GM12878 (cell line): Measurements from ENCODE around the gene ACTL7A. TPM values are rescaled to one million over a fixed set of nuclear protein-coding genes. Genes with fewer than 3 reads are reported as not detected.

Experiments used
- ATAC-seq: fragments of 200-7000 bp; cut with Tn5 transposase; 3 replicates; pipeline ENCODE4 v1.9.1; 2020; ENCODE audit warnings: mild to moderate bottlenecking, moderate library complexity
- BruUV-seq: library from RNA; stranded (reverse); fragments of 400-500 nt; replicated peaks from 2 replicates; lab custom pipeline; 2021; lab: Mats Ljungman, UMichigan
- CTCF ChIA-PET: fragments of 300-600 bp; sonication (Branson Sonifier 250); formaldehyde crosslinking; extraction: SDS; loops from one replicate; lab custom pipeline; 2021; ENCODE audit warnings: inconsistent platforms; lab: Yijun Ruan, JAX
- POLR2A ChIA-PET: fragments of 350-600 bp; formaldehyde crosslinking; extraction: SDS; loops from one replicate; lab custom pipeline; 2021; ENCODE audit warnings: inconsistent platforms; lab: Charles Lee
- RAD21 ChIA-PET: fragments of 300-600 bp; sonication (Branson Sonifier 250); formaldehyde crosslinking; loops from one replicate; lab custom pipeline; 2023; ENCODE audit warnings: antibody characterized with exemption; ENCODE audit not compliant: unreplicated experiment; lab: Charles Lee
- SMC1A ChIA-PET: fragments of 300-600 bp; sonication (Branson Sonifier 250); formaldehyde crosslinking; loops from one replicate; lab custom pipeline; 2023; ENCODE audit not compliant: unreplicated experiment, uncharacterized antibody; lab: Charles Lee
- DNase-seq: peaks from one replicate; pipeline ENCODE4 v3.0.0-alpha.2; 2011; ENCODE audit warnings: low read depth, low spot score
- FAIRE-seq: peaks from 3 replicates; lab custom pipeline; 2011; peaks lifted over from hg19 to GRCh38; lab: Jason Lieb, UNC
- H2AFZ ChIP-seq: 2 replicates; pipeline ENCODE4 v1.6.0; 2011; ENCODE audit warnings: low read depth, low read length, control low read depth; ENCODE audit not compliant: control insufficient read depth
- H3K27ac ChIP-seq: 2 replicates; pipeline ENCODE4 v1.5.1; 2011; ENCODE audit warnings: control low read depth; ENCODE audit not compliant: control insufficient read depth, insufficient read depth
- H3K27me3 ChIP-seq, 2 experiments: replicated peaks in 1 of 2; 2 replicates each; pipeline versions ENCODE4 v1.6.0 to v1.6.1; 2011; ENCODE audit warnings: low read length in 1 of 2; ENCODE audit not compliant: control insufficient read depth in 2 of 2, insufficient read depth in 2 of 2
- H3K36me3 ChIP-seq, 2 experiments: 2 replicates each; pipeline ENCODE4 v1.5.1; 2011; ENCODE audit warnings: low read length in 1 of 2; ENCODE audit not compliant: control insufficient read depth in 2 of 2, insufficient read depth in 2 of 2
- H3K4me1 ChIP-seq: 2 replicates; pipeline ENCODE4 v1.6.1; 2011; ENCODE audit warnings: mild to moderate bottlenecking, low read length, moderate library complexity, mixed read lengths; ENCODE audit not compliant: control insufficient read depth, insufficient read depth
- H3K4me2 ChIP-seq: 2 replicates; pipeline ENCODE4 v1.6.0; 2011; ENCODE audit warnings: control low read depth; ENCODE audit not compliant: control insufficient read depth, insufficient read depth
- H3K4me3 ChIP-seq: fragments of 200-600 bp; sonication (generic); 2 replicates; pipeline ENCODE4 v1.5.1; 2016
- H3K79me2 ChIP-seq: 2 replicates; pipeline ENCODE4 v1.6.0; 2011; ENCODE audit warnings: low read length; ENCODE audit not compliant: control insufficient read depth, insufficient read depth
- H3K9ac ChIP-seq: 2 replicates; pipeline ENCODE4 v1.8.0; 2011; ENCODE audit warnings: low read length, control low read depth, mixed read lengths; ENCODE audit not compliant: control insufficient read depth, insufficient read depth
- H3K9me3 ChIP-seq: replicated peaks from 3 replicates; pipeline ENCODE4 v1.5.1; 2011; ENCODE audit warnings: mild to moderate bottlenecking, low read length; ENCODE audit not compliant: control insufficient read depth, insufficient read depth
- H4K20me1 ChIP-seq: 2 replicates; pipeline ENCODE4 v1.6.0; 2011; ENCODE audit not compliant: control insufficient read depth, insufficient read depth
- BMI1 ChIP-seq: fragments of 450-650 bp; IDR thresholded peaks from 2 replicates; pipeline ENCODE4 v1.6.1; 2016; ENCODE audit warnings: mild to moderate bottlenecking, moderate library complexity, borderline replicate concordance
- BRCA1 ChIP-seq: IDR thresholded peaks from 2 replicates; pipeline ENCODE4 v1.6.1; 2011; ENCODE audit warnings: low read depth, low read length, improper control_type of control experiment
- CEBPB ChIP-seq, 2 experiments: fragments of 150-350 bp in 1 of 2; IDR thresholded peaks; 2 replicates each; pipeline ENCODE4 v1.6.1; 2012 to 2014; ENCODE audit warnings: low read depth in 2 of 2, low read length in 2 of 2, borderline replicate concordance in 1 of 2, inconsistent platforms in 1 of 2
- CHD1 ChIP-seq: IDR thresholded peaks from 2 replicates; pipeline ENCODE4 v1.6.1; 2012; ENCODE audit warnings: low read depth, low read length, improper control_type of control experiment
- CHD4 ChIP-seq: fragments of 200-600 bp; sonication (generic); IDR thresholded peaks from 2 replicates; pipeline ENCODE4 v1.6.1; 2016; ENCODE audit warnings: mild to moderate bottlenecking
- HDAC2 ChIP-seq: fragments of 200-600 bp; sonication (generic); IDR thresholded peaks from 2 replicates; pipeline ENCODE4 v1.6.1; 2017
- IKZF2 ChIP-seq, 2 experiments: fragments of 450-650 bp; IDR thresholded peaks; 2 replicates each; pipeline ENCODE4 v1.6.1; 2017; ENCODE audit warnings: mild to moderate bottlenecking in 2 of 2, moderate library complexity in 2 of 2
- LARP7 ChIP-seq: fragments of 450-650 bp; IDR thresholded peaks from 2 replicates; pipeline ENCODE4 v1.6.1; 2017; ENCODE audit warnings: mild to moderate bottlenecking
- MEF2A ChIP-seq: IDR thresholded peaks from 2 replicates; pipeline ENCODE4 v1.6.1; 2011; ENCODE audit warnings: low read depth, mild to moderate bottlenecking, low read length, moderate library complexity; ENCODE audit not compliant: insufficient read depth
- RB1 ChIP-seq: fragments of 450-650 bp; formaldehyde crosslinking; IDR thresholded peaks from 2 replicates; pipeline ENCODE4 v1.6.1; 2017; ENCODE audit warnings: mild to moderate bottlenecking, borderline replicate concordance
- SPI1 ChIP-seq: IDR thresholded peaks from 2 replicates; pipeline ENCODE4 v1.6.1; 2011; ENCODE audit warnings: low read depth, mild to moderate bottlenecking, low read length, moderate library complexity, borderline replicate concordance; ENCODE audit not compliant: insufficient read depth
- WRNIP1 ChIP-seq: IDR thresholded peaks from 2 replicates; pipeline ENCODE4 v1.6.1; 2011; ENCODE audit warnings: low read depth, low read length, improper control_type of control experiment, borderline replicate concordance
- ZNF384 ChIP-seq: IDR thresholded peaks from 2 replicates; pipeline ENCODE4 v1.6.1; 2012; ENCODE audit warnings: low read depth, mild to moderate bottlenecking, low read length, improper control_type of control experiment, borderline replicate concordance
- WGBS: methylation state at CpG from one replicate; pipeline ENCODE4 v1.1.6; 2016; ENCODE audit warnings: low lambda C conversion rate; ENCODE audit not compliant: insufficient replicate concordance, insufficient coverage; ENCODE audit errors: missing lambda C conversion rate; 5-methylcytosine and 5-hydroxymethylcytosine counted together
- in situ Hi-C: fragments of 300-500 bp; cut with MboI; formaldehyde crosslinking; loops from 9 replicates; pipeline ENCODE4 v1.14.3; 2018; ENCODE audit warnings: mixed read lengths
- intact Hi-C: fragments of 100-400 bp; cut with micrococcal nuclease; formaldehyde crosslinking; loops from one replicate; pipeline ENCODE4 v1.14.2; 2022; ENCODE audit not compliant: unreplicated experiment
- polyA plus RNA-seq, 11 experiments: library from polyadenylated mRNA; depleted of rRNA in 4 of 11; unstranded in 6 of 11; stranded (reverse) in 5 of 11; fragments of >200 nt; fragmentation: Nextera tagmentation in 4 of 11; fragmentation: Illumina TruSeq in 1 of 11; extraction: Ambion mirVana in 4 of 11; extraction: Trizol in 1 of 11; gene quantifications; 1 replicate in 1 of 11; 2 replicates in 10 of 11; pipeline versions ENCODE4 v1.2.1 to v1.2.3, GENCODE V29; 2011 to 2016; ENCODE audit warnings: inconsistent platforms in 2 of 11, missing spikeins in 2 of 11, low read depth in 1 of 11
- total RNA-seq, 4 experiments: library from RNA; depleted of rRNA in 3 of 4; stranded (reverse); fragments of >200 nt in 3 of 4; fragmentation: Illumina TruSeq in 1 of 4; extraction: Trizol in 1 of 4; gene quantifications; 2 replicates each; pipeline versions ENCODE4 v1.2.1 to v1.2.3, GENCODE V29; 2013 to 2021
- TF ChIP-seq, protein P1 (sequence below): fragments of 450-650 bp; IDR thresholded peaks from 2 replicates; pipeline ENCODE4 v1.6.1; 2017; ENCODE audit warnings: borderline replicate concordance
- TF ChIP-seq, protein P2 (sequence below): fragments of 450-650 bp; conservative IDR thresholded peaks from 2 replicates; pipeline ENCODE4 v1.6.1; 2017; ENCODE audit warnings: mild to moderate bottlenecking, moderate library complexity
- TF ChIP-seq, protein P3 (sequence below): fragments of 450-650 bp; IDR thresholded peaks from 2 replicates; pipeline ENCODE4 v1.6.1; 2017; ENCODE audit warnings: mild to moderate bottlenecking, low read depth, inconsistent platforms; ENCODE audit not compliant: poor library complexity, severe bottlenecking

ACTL7A gene
- total and polyA plus RNA-seq, 10 of the 15 experiments (the other 5 are each of a cell fraction or from before 2014, with no cell fraction given), result not detected

DNA sequence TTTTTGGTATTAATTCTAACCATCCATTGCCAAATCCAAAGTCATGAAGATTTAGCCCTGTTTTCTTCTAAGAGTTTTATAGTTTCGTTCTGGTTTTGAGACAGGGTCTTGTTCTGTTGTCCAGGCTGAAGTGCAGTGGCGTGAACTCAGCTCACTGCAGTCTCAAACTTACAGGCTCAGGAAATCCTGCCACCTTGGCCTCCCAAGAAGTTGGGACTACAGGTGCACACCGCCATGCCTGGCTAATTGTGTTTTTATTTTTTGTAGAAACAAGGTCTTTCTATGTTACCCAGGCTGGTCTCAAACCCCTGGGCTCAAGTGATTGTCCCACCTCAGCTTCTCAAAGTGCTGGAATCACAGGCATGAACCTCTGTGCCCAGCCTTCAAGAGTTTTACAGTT is 21.0 kb downstream of the ACTL7A start (continued):
- TF ChIP-seq, protein P1, sequence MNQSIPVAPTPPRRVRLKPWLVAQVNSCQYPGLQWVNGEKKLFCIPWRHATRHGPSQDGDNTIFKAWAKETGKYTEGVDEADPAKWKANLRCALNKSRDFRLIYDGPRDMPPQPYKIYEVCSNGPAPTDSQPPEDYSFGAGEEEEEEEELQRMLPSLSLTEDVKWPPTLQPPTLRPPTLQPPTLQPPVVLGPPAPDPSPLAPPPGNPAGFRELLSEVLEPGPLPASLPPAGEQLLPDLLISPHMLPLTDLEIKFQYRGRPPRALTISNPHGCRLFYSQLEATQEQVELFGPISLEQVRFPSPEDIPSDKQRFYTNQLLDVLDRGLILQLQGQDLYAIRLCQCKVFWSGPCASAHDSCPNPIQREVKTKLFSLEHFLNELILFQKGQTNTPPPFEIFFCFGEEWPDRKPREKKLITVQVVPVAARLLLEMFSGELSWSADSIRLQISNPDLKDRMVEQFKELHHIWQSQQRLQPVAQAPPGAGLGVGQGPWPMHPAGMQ, result no peak
- TF ChIP-seq CHD4, result no peak
- TF ChIP-seq RB1, result no peak
- no peak for TF ChIP-seq CEBPB (IDR thresholded peaks at IDR 0.05; ENCODE audit: borderline replicate concordance in 1 of 2, low read depth in 2 of 2, low read length in 2 of 2)
- no peak for TF ChIP-seq ZNF384
- no peak for TF ChIP-seq CHD1

DNA sequence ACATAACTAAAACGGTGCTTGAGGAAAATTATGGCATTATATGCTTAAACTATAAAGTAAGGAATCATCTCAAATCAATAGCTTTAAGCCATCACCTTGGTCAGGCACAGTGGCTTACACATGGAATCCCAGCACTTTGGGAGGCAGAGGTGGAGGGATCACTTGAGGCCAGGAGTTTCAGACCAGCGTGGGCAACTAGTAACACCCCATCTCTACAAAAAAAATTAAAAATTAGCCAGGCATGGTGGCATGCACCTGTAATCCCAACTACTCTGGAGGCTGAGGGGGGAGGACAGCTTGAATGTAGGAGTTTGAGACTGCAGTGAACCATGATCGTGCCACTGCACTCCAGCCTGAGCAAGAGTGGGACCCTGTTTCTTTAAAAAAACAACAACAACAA is 22.6 kb downstream of the ACTL7A start:
- Histone ChIP-seq H3K36me3 (peaks cover 2 to 10% of the 10 kb centered on the region in 2 experiments), H3K27me3 (no peaks in the 10 kb centered on the region), H3K4me1 (peaks cover 8% of the 10 kb centered on the region), H4K20me1 (no peaks in the 10 kb centered on the region), H3K4me3 (no peak overlapping the region), H3K9ac (no peak overlapping the region), H3K4me2 (no peak overlapping the region), H3K27ac (no peak overlapping the region), H3K9me3 (no peaks in the 10 kb centered on the region), H3K79me2 (no peaks in the 10 kb centered on the region), H2AFZ (no peak overlapping the region)
- ATAC-seq (no peak), DNase-seq (no peak)
- SMC1A ChIA-PET, result interaction anchor here (2.0 kb wide), 1 partner anchor 16 kb away, joined by 8 read pairs; no protein-coding TSS in a partner anchor
- WGBS, result 98% methylated on average over 3 of the region's 3 CpGs
- intact Hi-C loops, result no loop called here
- in situ Hi-C loops, result no loop called here
- BruUV-seq, result no TSS peak
- CTCF ChIA-PET, result no interaction called here
- POLR2A ChIA-PET, result no interaction called here
- no peak for TF ChIP-seq MEF2A
- TF ChIP-seq, protein P2, sequence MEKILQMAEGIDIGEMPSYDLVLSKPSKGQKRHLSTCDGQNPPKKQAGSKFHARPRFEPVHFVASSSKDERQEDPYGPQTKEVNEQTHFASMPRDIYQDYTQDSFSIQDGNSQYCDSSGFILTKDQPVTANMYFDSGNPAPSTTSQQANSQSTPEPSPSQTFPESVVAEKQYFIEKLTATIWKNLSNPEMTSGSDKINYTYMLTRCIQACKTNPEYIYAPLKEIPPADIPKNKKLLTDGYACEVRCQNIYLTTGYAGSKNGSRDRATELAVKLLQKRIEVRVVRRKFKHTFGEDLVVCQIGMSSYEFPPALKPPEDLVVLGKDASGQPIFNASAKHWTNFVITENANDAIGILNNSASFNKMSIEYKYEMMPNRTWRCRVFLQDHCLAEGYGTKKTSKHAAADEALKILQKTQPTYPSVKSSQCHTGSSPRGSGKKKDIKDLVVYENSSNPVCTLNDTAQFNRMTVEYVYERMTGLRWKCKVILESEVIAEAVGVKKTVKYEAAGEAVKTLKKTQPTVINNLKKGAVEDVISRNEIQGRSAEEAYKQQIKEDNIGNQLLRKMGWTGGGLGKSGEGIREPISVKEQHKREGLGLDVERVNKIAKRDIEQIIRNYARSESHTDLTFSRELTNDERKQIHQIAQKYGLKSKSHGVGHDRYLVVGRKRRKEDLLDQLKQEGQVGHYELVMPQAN, result no peak
- no peak for TF ChIP-seq IKZF2 (IDR thresholded peaks at IDR 0.05)
- TF ChIP-seq WRNIP1, result no peak
- no peak for TF ChIP-seq SPI1
- no peak for TF ChIP-seq BRCA1
- TF ChIP-seq, protein P3, sequence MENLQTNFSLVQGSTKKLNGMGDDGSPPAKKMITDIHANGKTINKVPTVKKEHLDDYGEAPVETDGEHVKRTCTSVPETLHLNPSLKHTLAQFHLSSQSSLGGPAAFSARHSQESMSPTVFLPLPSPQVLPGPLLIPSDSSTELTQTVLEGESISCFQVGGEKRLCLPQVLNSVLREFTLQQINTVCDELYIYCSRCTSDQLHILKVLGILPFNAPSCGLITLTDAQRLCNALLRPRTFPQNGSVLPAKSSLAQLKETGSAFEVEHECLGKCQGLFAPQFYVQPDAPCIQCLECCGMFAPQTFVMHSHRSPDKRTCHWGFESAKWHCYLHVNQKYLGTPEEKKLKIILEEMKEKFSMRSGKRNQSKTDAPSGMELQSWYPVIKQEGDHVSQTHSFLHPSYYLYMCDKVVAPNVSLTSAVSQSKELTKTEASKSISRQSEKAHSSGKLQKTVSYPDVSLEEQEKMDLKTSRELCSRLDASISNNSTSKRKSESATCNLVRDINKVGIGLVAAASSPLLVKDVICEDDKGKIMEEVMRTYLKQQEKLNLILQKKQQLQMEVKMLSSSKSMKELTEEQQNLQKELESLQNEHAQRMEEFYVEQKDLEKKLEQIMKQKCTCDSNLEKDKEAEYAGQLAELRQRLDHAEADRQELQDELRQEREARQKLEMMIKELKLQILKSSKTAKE, result no peak
- TF ChIP-seq HDAC2, result no peak
- TF ChIP-seq BMI1, result no peak
- no peak for TF ChIP-seq LARP7
- TF ChIP-seq, all 136 proteins: peak for 0
- FAIRE-seq, result no peak
- RAD21 ChIA-PET, result no interaction called here
